Right lobe of liver (tissue), 6 donors: Measurements from ENCODE around the gene BRD8. TPM values are rescaled to one million over a fixed set of nuclear protein-coding genes. Genes with fewer than 3 reads are reported as not detected.
A peak's percentile ranks its signal among the peaks of the same experiment; 100 is the strongest.
"Not testable (repeated sequence)": the region's sequence is repeated elsewhere in the genome, so short reads cannot be mapped to it uniquely, and the experiment has no call there.

ENCODE experiments used
- ATAC-seq, 4 donors: fragments of 200-7000 bp; cut with Tn5 transposase; one replicate each; pipeline ENCODE4 v1.9.1; 2020; ENCODE audit warnings: mild to moderate bottlenecking in 4 of 4, moderate library complexity in 4 of 4
- DNase-seq, 3 donors: peaks; one replicate each; pipeline ENCODE4 v3.0.0-alpha.2; 2020
- H3K27ac ChIP-seq, 3 donors: fragments of 200-600 bp; one replicate each; pipeline ENCODE4 v1.8.0; 2022
- H3K27me3 ChIP-seq, 2 donors: fragments of 200-600 bp; one replicate each; pipeline ENCODE4 v1.8.0; 2022
- H3K36me3 ChIP-seq, 4 donors: fragments of 200-600 bp; sonication (generic) in 1 of 4; one replicate each; pipeline versions ENCODE4 v1.5.1 to v1.8.0; 2017 to 2022; ENCODE audit warnings: control low read depth in 1 of 4
- H3K4me1 ChIP-seq, 4 donors: fragments of 200-600 bp; sonication (generic) in 1 of 4; one replicate each; pipeline versions ENCODE4 v1.5.1 to v1.8.0; 2017 to 2022; ENCODE audit warnings: control low read depth in 1 of 4
- H3K4me3 ChIP-seq, 3 donors: fragments of 200-600 bp; one replicate each; pipeline ENCODE4 v1.8.0; 2022
- H3K9me3 ChIP-seq, 4 donors: fragments of 200-600 bp; sonication (generic) in 1 of 4; one replicate each; pipeline versions ENCODE4 v1.5.1 to v1.8.0; 2017 to 2022; ENCODE audit warnings: control low read depth in 1 of 4
- POLR2A ChIP-seq: fragments of 450-650 bp; IDR thresholded peaks from one replicate; pipeline ENCODE4 v1.6.1; 2017; ENCODE audit warnings: antibody characterized with exemption, mild to moderate bottlenecking
- WGBS: methylation state at CpG from one replicate; pipeline ENCODE4 v1.1.6; 2018; ENCODE audit warnings: low coverage, low lambda C conversion rate; ENCODE audit not compliant: insufficient coverage; ENCODE audit errors: missing lambda C conversion rate; 5-methylcytosine and 5-hydroxymethylcytosine counted together
- intact Hi-C, 2 donors: fragments of 100-400 bp; cut with DNase I; formaldehyde crosslinking; loops; one replicate each; pipeline versions ENCODE4 v1.11.2 to v1.14.1; 2022
- total RNA-seq, 6 experiments: library from RNA; depleted of rRNA in 2 of 6; stranded (reverse); fragments of >200 nt in 2 of 6; fragmentation: NEBNext Ultra II Directional in 3 of 6; extraction: Animal tissue kit (Norgen Biotek cat#: 25700) in 3 of 6; gene quantifications; one replicate each; pipeline versions ENCODE4 v1.1.0 to v1.2.4, GENCODE V29; 2016 to 2023
- TF ChIP-seq, protein P1 (sequence below), 4 donors: fragments of 200-600 bp in 3 of 4; fragments of 450-650 bp in 1 of 4; IDR thresholded peaks; one replicate each; pipeline versions ENCODE4 v1.5.1 to v1.8.0; 2016 to 2022; ENCODE audit warnings: antibody characterized with exemption in 4 of 4, mild to moderate bottlenecking in 2 of 4
- donor health status: DM: no; HTN: yes; CAD: no.
- donor health status: DM: no; HTN: no; CAD: no.
- donor health status: DM: no; HTN: no; CAD: no.
- donor health status: DM: no; HTN: yes; CAD: no.
- donor health status: DM: no; HTN: yes; CAD: no.

The BRD8 gene
- total RNA-seq, 6 experiments from 2014 or later, result 9.0 to 33.7 (median 17.0) TPM

DNA sequence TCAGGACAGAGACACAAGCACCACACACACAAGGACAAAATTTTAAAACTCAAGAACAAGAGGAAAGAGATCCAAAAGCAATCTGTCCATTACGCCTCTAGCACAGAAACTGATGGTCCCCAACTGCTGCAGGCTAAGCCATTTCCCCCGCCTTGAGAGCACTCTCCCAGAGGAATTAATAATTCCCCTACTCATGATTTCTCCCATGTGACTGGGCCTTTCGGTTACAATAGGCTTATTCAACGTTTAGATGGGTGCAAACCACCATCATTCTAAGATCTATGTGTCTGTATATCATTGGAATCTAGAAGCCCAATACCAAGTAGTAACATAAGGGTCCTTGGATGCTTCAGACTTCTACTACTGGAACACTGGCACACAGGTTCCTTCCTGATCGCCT is 18.8 kb downstream of the BRD8 start:
- DNase-seq (no peak), ATAC-seq (no peak)
- no peaks in the 10 kb centered on the region for H3K9me3 ChIP-seq
- H3K4me3 ChIP-seq, result no peak overlapping the region
- H3K36me3 ChIP-seq, result peaks cover 6 to 78% (median 43%) of the 10 kb centered on the region in 4 donors
- TF ChIP-seq, protein P1, sequence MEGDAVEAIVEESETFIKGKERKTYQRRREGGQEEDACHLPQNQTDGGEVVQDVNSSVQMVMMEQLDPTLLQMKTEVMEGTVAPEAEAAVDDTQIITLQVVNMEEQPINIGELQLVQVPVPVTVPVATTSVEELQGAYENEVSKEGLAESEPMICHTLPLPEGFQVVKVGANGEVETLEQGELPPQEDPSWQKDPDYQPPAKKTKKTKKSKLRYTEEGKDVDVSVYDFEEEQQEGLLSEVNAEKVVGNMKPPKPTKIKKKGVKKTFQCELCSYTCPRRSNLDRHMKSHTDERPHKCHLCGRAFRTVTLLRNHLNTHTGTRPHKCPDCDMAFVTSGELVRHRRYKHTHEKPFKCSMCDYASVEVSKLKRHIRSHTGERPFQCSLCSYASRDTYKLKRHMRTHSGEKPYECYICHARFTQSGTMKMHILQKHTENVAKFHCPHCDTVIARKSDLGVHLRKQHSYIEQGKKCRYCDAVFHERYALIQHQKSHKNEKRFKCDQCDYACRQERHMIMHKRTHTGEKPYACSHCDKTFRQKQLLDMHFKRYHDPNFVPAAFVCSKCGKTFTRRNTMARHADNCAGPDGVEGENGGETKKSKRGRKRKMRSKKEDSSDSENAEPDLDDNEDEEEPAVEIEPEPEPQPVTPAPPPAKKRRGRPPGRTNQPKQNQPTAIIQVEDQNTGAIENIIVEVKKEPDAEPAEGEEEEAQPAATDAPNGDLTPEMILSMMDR (IDR thresholded peaks at IDR 0.05), result no peak
- no peak for TF ChIP-seq POLR2A
- no peaks in the 10 kb centered on the region for H3K27me3 ChIP-seq
- H3K27ac ChIP-seq, result no peak overlapping the region
- intact Hi-C loops, result no loop called here
- 85% methylated on average over 4 of the region's 5 CpGs for WGBS
- no peaks in the 10 kb centered on the region for H3K4me1 ChIP-seq

DNA sequence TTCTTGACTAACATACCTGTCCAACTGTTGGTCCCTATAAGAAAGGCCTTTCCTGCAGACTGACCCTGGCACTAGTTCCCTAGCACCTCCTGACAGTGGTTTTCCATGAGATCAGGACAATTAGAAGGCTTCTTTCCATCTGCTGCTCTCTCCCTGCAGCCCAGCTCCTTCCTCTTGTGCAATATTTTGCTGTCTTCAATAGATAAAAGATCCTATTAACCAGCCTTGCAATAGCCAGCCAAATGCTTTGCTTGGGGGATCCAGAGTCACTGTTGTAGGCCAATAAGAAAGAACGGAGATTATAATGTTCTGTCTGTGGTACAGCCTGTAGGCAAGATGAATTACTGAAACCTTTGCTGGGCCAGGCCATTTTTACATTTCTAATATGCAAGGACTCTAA is 20.8 kb downstream of the BRD8 start:
- no peaks in the 10 kb centered on the region for H3K4me1 ChIP-seq
- H3K36me3 ChIP-seq, result peaks cover 0 to 57% (median 30%) of the 10 kb centered on the region in 4 donors
- ATAC-seq, result no peak
- H3K4me3 ChIP-seq, result no peak overlapping the region
- no peaks in the 10 kb centered on the region for H3K9me3 ChIP-seq
- intact Hi-C loops, result no loop called here
- no peak for DNase-seq
- no peak overlapping the region for H3K27ac ChIP-seq
- WGBS, result 85% methylated on average over 1 of the region's 1 CpG
- H3K27me3 ChIP-seq, result no peaks in the 10 kb centered on the region
- TF ChIP-seq, protein P1 (IDR thresholded peaks at IDR 0.05), result no peak
- TF ChIP-seq POLR2A, result no peak

DNA sequence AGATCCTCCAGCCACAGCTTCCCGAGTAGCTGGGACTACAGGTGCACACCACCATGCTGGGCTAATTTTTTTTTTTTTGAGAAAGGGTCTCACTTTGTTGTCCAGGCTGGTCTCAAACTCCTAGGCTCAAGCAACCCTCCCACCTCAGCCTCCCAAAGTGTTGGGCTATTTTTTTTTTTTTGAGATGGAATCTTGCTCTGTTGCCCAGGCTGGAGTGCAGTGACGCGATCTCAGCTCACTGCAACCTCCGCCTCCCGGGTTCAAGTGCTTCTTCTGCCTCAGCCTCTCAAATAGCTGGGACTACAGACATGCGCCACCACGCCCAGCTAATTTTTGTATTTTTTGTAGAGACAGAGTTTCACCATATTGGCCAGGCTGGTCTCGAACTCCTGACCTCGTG is 22.5 kb downstream of the BRD8 start:
- intact Hi-C loops, ATAC-seq: not testable (repeated sequence)

DNA sequence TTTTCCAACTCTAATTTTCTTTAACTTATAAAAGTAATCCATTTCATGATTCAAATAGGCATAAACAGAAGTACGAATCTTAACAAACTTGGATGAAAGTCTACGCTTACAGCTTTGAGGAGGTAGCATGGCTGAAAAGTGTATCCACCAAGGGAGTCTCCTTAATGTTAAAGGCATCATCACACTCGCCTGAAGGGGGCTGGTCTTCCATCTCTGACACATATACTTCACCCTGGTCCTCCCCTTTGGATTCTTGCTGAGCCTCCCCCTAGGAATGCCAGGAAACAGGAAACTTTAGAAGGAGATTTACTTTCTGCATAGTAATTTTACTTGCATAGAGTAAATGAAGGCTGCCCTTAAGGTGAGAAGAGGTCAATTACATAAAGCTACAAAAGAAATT is 28.9 kb downstream of the BRD8 start:
- H3K4me3 ChIP-seq, result no peak overlapping the region
- no peak for ATAC-seq
- H3K27me3 ChIP-seq, result no peaks in the 10 kb centered on the region
- intact Hi-C loops, result no loop called here
- 35% methylated on average over 3 of the region's 3 CpGs for WGBS
- DNase-seq, result no peak
- H3K4me1 ChIP-seq, result no peaks in the 10 kb centered on the region
- TF ChIP-seq POLR2A, result no peak
- TF ChIP-seq, protein P1 (IDR thresholded peaks at IDR 0.05), result no peak
- H3K36me3 ChIP-seq, result no peaks in the 10 kb centered on the region
- no peak overlapping the region for H3K27ac ChIP-seq
- H3K9me3 ChIP-seq, result no peaks in the 10 kb centered on the region

More for the DNA sequence above, 22.5 kb downstream of the BRD8 start:
- not testable (repeated sequence) for H3K9me3 ChIP-seq, H3K27ac ChIP-seq, H3K4me1 ChIP-seq, H3K4me3 ChIP-seq, H3K27me3 ChIP-seq, DNase-seq
- 95% methylated on average over 9 of the region's 9 CpGs for WGBS
- peaks cover 0 to 41% (median 22%) of the 10 kb centered on the region in 4 donors for H3K36me3 ChIP-seq

DNA sequence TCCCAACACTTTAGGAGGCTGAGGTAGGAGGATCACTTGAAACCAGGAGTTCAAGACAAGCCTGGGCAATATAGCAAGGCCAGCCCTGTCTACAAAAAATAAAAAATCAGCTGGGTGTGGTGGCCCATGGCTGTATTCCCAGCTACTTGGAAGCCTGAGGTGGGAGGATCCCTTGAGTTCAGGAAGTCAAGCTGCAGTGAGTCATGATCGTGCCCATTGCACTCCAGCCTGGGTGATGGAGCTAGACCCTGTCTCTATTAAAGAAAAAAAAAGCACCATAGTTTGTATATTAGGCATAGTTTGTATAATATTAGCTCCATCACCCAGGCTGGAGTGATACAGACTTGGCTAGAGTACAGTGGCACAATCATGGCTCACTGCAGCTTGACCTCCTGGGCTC is 29.6 kb downstream of the BRD8 start:
- TF ChIP-seq, protein P1 (IDR thresholded peaks at IDR 0.05), result no peak
- no peak for TF ChIP-seq POLR2A
- Histone ChIP-seq H3K4me1 (no peaks in the 10 kb centered on the region), H3K27ac (no peak overlapping the region), H3K9me3 (no peaks in the 10 kb centered on the region), H3K4me3 (no peak overlapping the region), H3K27me3 (no peaks in the 10 kb centered on the region), H3K36me3 (no peaks in the 10 kb centered on the region)
- intact Hi-C loops, result no loop called here
- ATAC-seq, result peak in 1 of 4 donors; percentile 69
- DNase-seq, result no peak
- WGBS, result 55% methylated on average over 1 of the region's 1 CpG

DNA sequence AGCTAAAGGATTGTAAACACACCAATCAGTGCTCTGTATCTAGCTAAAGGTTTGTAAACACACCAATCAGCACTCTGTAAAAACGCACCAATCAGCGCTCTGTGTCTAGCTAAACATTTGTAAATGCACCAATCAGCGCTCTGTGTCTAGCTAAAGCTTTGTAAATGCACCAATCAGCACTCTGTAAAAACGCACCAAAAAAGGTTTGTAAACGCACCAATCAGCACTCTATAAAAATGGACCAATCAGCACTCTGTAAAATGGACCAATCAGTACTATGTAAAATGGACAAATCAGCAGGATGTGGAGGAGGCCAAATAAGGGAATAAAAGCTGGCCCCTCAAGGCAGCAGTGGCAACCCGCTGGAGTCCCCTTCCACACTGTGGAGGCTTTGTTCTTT is 34.9 kb downstream of the BRD8 start:
- H3K27ac ChIP-seq, H3K27me3 ChIP-seq, H3K4me1 ChIP-seq, intact Hi-C loops, H3K4me3 ChIP-seq, H3K36me3 ChIP-seq, ATAC-seq, H3K9me3 ChIP-seq, DNase-seq: not testable (repeated sequence)
- 90% methylated on average over 5 of the region's 6 CpGs for WGBS
